ENCODE measurements around the gene SLAIN1. TPM values are rescaled to one million over a fixed set of nuclear protein-coding genes. Genes with fewer than 3 reads are reported as not detected.

Gene SLAIN1
- total RNA-seq, 1 donor from 2014 or later: 3.4 TPM

DNA sequence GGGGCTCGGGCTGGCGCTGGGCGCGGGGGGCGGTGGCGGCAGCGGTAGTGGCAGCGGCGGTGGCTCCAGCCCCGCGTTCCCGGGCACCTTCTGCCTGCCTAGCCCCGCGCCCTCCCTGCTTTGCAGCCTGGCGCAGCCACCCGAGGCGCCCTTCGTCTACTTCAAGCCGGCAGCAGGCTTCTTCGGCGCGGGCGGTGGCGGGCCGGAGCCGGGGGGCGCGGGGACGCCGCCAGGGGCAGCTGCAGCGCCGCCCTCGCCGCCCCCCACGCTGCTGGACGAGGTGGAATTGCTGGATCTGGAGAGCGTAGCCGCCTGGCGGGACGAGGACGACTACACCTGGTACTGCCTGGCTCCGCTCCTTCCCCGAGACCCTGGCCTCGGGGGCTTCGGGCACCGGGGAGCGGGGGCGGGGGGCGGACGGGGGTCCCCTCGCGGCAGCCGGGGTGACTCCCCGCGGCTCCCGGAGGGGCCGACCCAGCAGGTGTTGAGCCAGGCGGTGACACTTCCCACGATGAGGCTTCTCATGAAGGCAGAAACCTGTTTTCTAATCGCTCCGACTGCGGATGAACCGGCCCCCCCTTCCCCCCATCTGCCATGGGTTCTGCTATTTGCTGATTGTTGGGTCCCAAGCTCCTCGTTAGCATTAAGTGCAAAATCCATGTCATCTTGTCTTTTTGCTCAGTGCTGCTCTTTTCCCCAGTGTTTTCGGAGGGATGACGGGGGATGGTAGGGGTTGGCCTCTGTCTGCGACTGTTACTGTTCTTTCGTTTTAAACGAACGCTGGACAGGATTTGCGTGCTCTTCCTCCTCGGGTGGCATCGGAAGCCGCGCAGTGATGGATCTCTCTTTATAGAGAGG is 943 bp downstream of the SLAIN1 start:
- peak overlapping the region; percentile 89 for H3K4me2 ChIP-seq (ENCODE audit: low read length)
- peak overlapping the region; percentile 45 for H3K9ac ChIP-seq (ENCODE audit: low read length)
- H3K9me3 ChIP-seq (ENCODE audit: insufficient read depth, low read depth, low read length): no peaks in the 10 kb centered on the region
- Mint-ChIP-seq H3K36me3 (ENCODE audit: low read depth, unreplicated experiment) (no peaks in the 10 kb centered on the region), H3K4me1 (ENCODE audit: low read depth, unreplicated experiment) (no peaks in the 10 kb centered on the region), H3K27me3 (ENCODE audit: low read depth, unreplicated experiment) (peaks cover 9% of the 10 kb centered on the region), H3K4me3 (ENCODE audit: unreplicated experiment) (peak overlapping the region; percentile 98), H3K27ac (ENCODE audit: unreplicated experiment) (no peak overlapping the region), H3K9me3 (ENCODE audit: unreplicated experiment) (no peaks in the 10 kb centered on the region)
- no peaks in the 10 kb centered on the region for H3K36me3 ChIP-seq (ENCODE audit: insufficient read depth, low read length)
- peak overlapping the region; percentile 84 for H2AFZ ChIP-seq (ENCODE audit: low read depth, low read length)
- no peaks in the 10 kb centered on the region for H4K20me1 ChIP-seq (ENCODE audit: insufficient read depth, low read length)
- peaks cover 4% of the 10 kb centered on the region for H3K4me1 ChIP-seq (ENCODE audit: insufficient read depth, low read length)
- peaks cover 35% of the 10 kb centered on the region for H3K27me3 ChIP-seq (ENCODE audit: insufficient read depth, low read length)
- H3K4me3 ChIP-seq (ENCODE audit: insufficient read depth, low read depth, low read length): peak overlapping the region; percentile 65
- DNase-seq (ENCODE audit: low read depth) (no peak), FAIRE-seq (no peak)
- H3K79me2 ChIP-seq (ENCODE audit: insufficient read depth, low read length): no peaks in the 10 kb centered on the region
- H3K27ac ChIP-seq (ENCODE audit: low read depth, low read length): no peak overlapping the region
- TF ChIP-seq, protein P1, sequence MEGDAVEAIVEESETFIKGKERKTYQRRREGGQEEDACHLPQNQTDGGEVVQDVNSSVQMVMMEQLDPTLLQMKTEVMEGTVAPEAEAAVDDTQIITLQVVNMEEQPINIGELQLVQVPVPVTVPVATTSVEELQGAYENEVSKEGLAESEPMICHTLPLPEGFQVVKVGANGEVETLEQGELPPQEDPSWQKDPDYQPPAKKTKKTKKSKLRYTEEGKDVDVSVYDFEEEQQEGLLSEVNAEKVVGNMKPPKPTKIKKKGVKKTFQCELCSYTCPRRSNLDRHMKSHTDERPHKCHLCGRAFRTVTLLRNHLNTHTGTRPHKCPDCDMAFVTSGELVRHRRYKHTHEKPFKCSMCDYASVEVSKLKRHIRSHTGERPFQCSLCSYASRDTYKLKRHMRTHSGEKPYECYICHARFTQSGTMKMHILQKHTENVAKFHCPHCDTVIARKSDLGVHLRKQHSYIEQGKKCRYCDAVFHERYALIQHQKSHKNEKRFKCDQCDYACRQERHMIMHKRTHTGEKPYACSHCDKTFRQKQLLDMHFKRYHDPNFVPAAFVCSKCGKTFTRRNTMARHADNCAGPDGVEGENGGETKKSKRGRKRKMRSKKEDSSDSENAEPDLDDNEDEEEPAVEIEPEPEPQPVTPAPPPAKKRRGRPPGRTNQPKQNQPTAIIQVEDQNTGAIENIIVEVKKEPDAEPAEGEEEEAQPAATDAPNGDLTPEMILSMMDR (IDR thresholded peaks at IDR 0.05; ENCODE audit: insufficient read depth, low read depth, low read length): no peak
- TF ChIP-seq EZH2 (IDR thresholded peaks at IDR 0.05; ENCODE audit: insufficient read depth, low read length): peak; percentile 79

DNA sequence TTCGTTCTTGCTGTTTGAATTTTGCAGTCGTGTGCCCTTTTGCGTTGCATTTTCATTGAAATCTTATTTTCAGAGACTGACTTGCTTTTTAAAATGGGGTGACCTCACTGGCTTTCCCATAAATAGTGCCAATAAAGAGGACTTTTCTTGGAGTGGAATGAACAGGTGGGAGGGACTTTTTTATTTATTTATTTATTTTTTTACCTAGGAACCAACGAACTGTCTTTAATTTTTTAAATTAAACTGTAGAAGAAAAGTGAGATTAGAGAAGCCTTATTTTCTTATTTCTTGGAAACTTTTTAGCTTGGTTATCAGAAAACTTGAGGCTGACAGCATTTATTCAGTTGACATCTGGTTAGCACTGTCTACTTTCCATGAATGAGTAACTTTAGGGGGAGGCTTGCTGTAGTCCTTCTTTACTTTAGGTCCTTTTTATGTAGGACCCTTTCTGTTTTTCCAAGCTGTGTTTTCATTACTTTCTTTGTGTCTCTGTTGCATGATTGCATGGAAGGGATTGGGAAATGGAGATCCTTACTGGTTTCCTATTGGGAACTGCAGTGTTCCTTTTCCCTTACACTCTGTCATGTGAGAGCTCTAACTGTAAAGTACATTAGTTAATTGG is 1.7 kb downstream of the SLAIN1 start:
- peak overlapping the region; percentile 65 for H3K4me3 ChIP-seq (ENCODE audit: insufficient read depth, low read depth, low read length)
- H3K27ac Mint-ChIP-seq (ENCODE audit: unreplicated experiment): no peak overlapping the region
- no peaks in the 10 kb centered on the region for H3K9me3 Mint-ChIP-seq (ENCODE audit: unreplicated experiment)
- H3K27ac ChIP-seq (ENCODE audit: low read depth, low read length): no peak overlapping the region
- peaks cover 4% of the 10 kb centered on the region for H3K4me1 ChIP-seq (ENCODE audit: insufficient read depth, low read length)
- peak overlapping the region; percentile 45 for H3K9ac ChIP-seq (ENCODE audit: low read length)
- H2AFZ ChIP-seq (ENCODE audit: low read depth, low read length): peak overlapping the region; percentile 84
- H3K36me3 ChIP-seq (ENCODE audit: insufficient read depth, low read length): no peaks in the 10 kb centered on the region
- H3K36me3 Mint-ChIP-seq (ENCODE audit: low read depth, unreplicated experiment): no peaks in the 10 kb centered on the region
- no peaks in the 10 kb centered on the region for H3K4me1 Mint-ChIP-seq (ENCODE audit: low read depth, unreplicated experiment)
- DNase-seq (ENCODE audit: low read depth) (no peak), FAIRE-seq (no peak)
- peaks cover 35% of the 10 kb centered on the region for H3K27me3 ChIP-seq (ENCODE audit: insufficient read depth, low read length)
- H3K4me3 Mint-ChIP-seq (ENCODE audit: unreplicated experiment): peak overlapping the region; percentile 98
- no peaks in the 10 kb centered on the region for H3K79me2 ChIP-seq (ENCODE audit: insufficient read depth, low read length)
- peaks cover 9% of the 10 kb centered on the region for H3K27me3 Mint-ChIP-seq (ENCODE audit: low read depth, unreplicated experiment)
- no peak for TF ChIP-seq EZH2 (IDR thresholded peaks at IDR 0.05; ENCODE audit: insufficient read depth, low read length)
- TF ChIP-seq, protein P1 (IDR thresholded peaks at IDR 0.05; ENCODE audit: insufficient read depth, low read depth, low read length): no peak
- H3K4me2 ChIP-seq (ENCODE audit: low read length): peak overlapping the region; percentile 89
- H4K20me1 ChIP-seq (ENCODE audit: insufficient read depth, low read length): no peaks in the 10 kb centered on the region
- H3K9me3 ChIP-seq (ENCODE audit: insufficient read depth, low read depth, low read length): no peaks in the 10 kb centered on the region
